CD14-positive monocyte (primary cell): ENCODE results near the gene GFOD1. TPM values are rescaled to one million over a fixed set of nuclear protein-coding genes. Genes with fewer than 3 reads are reported as not detected.
A peak's percentile ranks its signal among the peaks of the same experiment; 100 is the strongest.
"Not testable (repeated sequence)": the region's sequence is repeated elsewhere in the genome, so short reads cannot be mapped to it uniquely, and the experiment has no call there.

Experiments used
- DNase-seq, 3 donors: peaks; one replicate each; pipeline ENCODE4 v3.0.0-alpha.2; 2011 to 2022
- H2AFZ ChIP-seq: 2 replicates; pipeline ENCODE4 v1.6.0; 2012; ENCODE audit warnings: mild to moderate bottlenecking, low read depth, low read length, inconsistent platforms; ENCODE audit not compliant: insufficient read depth, poor library complexity, severe bottlenecking
- H3K27ac ChIP-seq, 2 donors: 1 replicate in 1 of 2; 2 replicates in 1 of 2; pipeline ENCODE4 v1.5.1; 2012 to 2013; ENCODE audit warnings: low read length in 2 of 2, control low read depth in 1 of 2, inconsistent platforms in 1 of 2, low read depth in 1 of 2, mild to moderate bottlenecking in 1 of 2
- H3K27me3 ChIP-seq, 2 donors: one replicate each; pipeline versions ENCODE4 v1.6.0 to v1.6.1; 2011 to 2013; ENCODE audit warnings: low read length in 2 of 2; ENCODE audit not compliant: control insufficient read depth in 2 of 2, insufficient read depth in 2 of 2
- H3K36me3 ChIP-seq, 2 donors: replicated peaks in 1 of 2; 1 replicate in 1 of 2; 2 replicates in 1 of 2; pipeline versions ENCODE4 v1.5.1 to v1.6.1; 2012 to 2013; ENCODE audit warnings: low read length in 2 of 2, control low read depth in 1 of 2, inconsistent platforms in 1 of 2, mild to moderate bottlenecking in 1 of 2; ENCODE audit not compliant: insufficient read depth in 2 of 2, control insufficient read depth in 1 of 2
- H3K4me1 ChIP-seq, 2 donors: 1 replicate in 1 of 2; 2 replicates in 1 of 2; pipeline versions ENCODE4 v1.5.1 to v1.6.1; 2012 to 2013; ENCODE audit warnings: low read length in 2 of 2, control low read depth in 1 of 2, inconsistent platforms in 1 of 2, mild to moderate bottlenecking in 1 of 2, moderate library complexity in 1 of 2; ENCODE audit not compliant: insufficient read depth in 2 of 2, control insufficient read depth in 1 of 2
- H3K4me2 ChIP-seq: replicated peaks from 2 replicates; pipeline ENCODE3; 2012; ENCODE audit warnings: low read length, moderate library complexity, mild to moderate bottlenecking; ENCODE audit not compliant: poor library complexity, severe bottlenecking; ENCODE audit errors: extremely low read depth
- H3K4me3 ChIP-seq, 3 experiments: fragments of 200-600 bp in 1 of 3; sonication (generic) in 1 of 3; replicated peaks in 1 of 3; 1 replicate in 2 of 3; 2 replicates in 1 of 3; pipeline ENCODE4 v1.5.1; 2011 to 2013; ENCODE audit warnings: low read length in 3 of 3, mild to moderate bottlenecking in 3 of 3, control low read depth in 2 of 3, low read depth in 2 of 3, inconsistent platforms in 1 of 3, moderate library complexity in 1 of 3
- H3K79me2 ChIP-seq: 2 replicates; pipeline ENCODE4 v1.6.0; 2012; ENCODE audit warnings: mild to moderate bottlenecking, control low read depth, inconsistent platforms, low read length, moderate library complexity; ENCODE audit not compliant: insufficient read depth
- H3K9ac ChIP-seq: 2 replicates; pipeline ENCODE4 v1.6.0; 2017; ENCODE audit warnings: low read length, mild to moderate bottlenecking; ENCODE audit not compliant: insufficient read depth, poor library complexity, severe bottlenecking
- H3K9me3 ChIP-seq, 2 donors: replicated peaks in 1 of 2; 1 replicate in 1 of 2; 2 replicates in 1 of 2; pipeline versions ENCODE4 v1.5.1 to v1.6.1; 2012 to 2013; ENCODE audit warnings: low read length in 2 of 2, control low read depth in 1 of 2; ENCODE audit not compliant: control insufficient read depth in 1 of 2, insufficient read depth in 1 of 2
- H4K20me1 ChIP-seq: 2 replicates; pipeline ENCODE4 v1.6.0; 2012; ENCODE audit warnings: mild to moderate bottlenecking, low read length, control low read depth, moderate library complexity; ENCODE audit not compliant: insufficient read depth
- H3K27ac Mint-ChIP-seq, 7 donors: one replicate each; pipeline ENCODE4 v1.8.0; 2020; ENCODE audit warnings: mild to moderate bottlenecking in 7 of 7, mixed read lengths in 7 of 7, moderate library complexity in 6 of 7, inconsistent platforms in 2 of 7
- H3K27me3 Mint-ChIP-seq, 3 donors: one replicate each; pipeline ENCODE4 v1.8.0; 2021 to 2022; ENCODE audit warnings: low read depth in 3 of 3, mild to moderate bottlenecking in 3 of 3, mixed read lengths in 3 of 3, moderate library complexity in 3 of 3, inconsistent platforms in 1 of 3
- H3K36me3 Mint-ChIP-seq, 2 donors: one replicate each; pipeline ENCODE4 v1.8.0; 2020; ENCODE audit warnings: mixed read lengths in 2 of 2, inconsistent platforms in 1 of 2, mild to moderate bottlenecking in 1 of 2
- H3K4me1 Mint-ChIP-seq: one replicate; pipeline ENCODE4 v1.8.0; 2020; ENCODE audit warnings: mild to moderate bottlenecking, mixed read lengths
- H3K4me3 Mint-ChIP-seq, 2 donors: one replicate each; pipeline ENCODE4 v1.8.0; 2020; ENCODE audit warnings: mild to moderate bottlenecking in 2 of 2, mixed read lengths in 2 of 2, moderate library complexity in 1 of 2
- H3K9me3 Mint-ChIP-seq, 7 donors: one replicate each; pipeline ENCODE4 v1.8.0; 2020 to 2022; ENCODE audit warnings: mixed read lengths in 7 of 7, mild to moderate bottlenecking in 6 of 7, moderate library complexity in 6 of 7, inconsistent platforms in 2 of 7
- CTCF ChIP-seq: fragments of 200-600 bp; IDR thresholded peaks from one replicate; pipeline ENCODE4 v1.8.0; 2022; ENCODE audit warnings: antibody characterized with exemption, mild to moderate bottlenecking
- WGBS: methylation state at CpG from one replicate; pipeline ENCODE4 v1.1.5; 2013; ENCODE audit warnings: missing lambda C conversion rate; ENCODE audit not compliant: insufficient coverage; 5-methylcytosine and 5-hydroxymethylcytosine counted together
- intact Hi-C, 2 donors: fragments of 100-400 bp; cut with micrococcal nuclease; formaldehyde crosslinking; loops; one replicate each; pipeline versions ENCODE4 v1.15.0 to v1.15.1; 2023
- polyA plus RNA-seq, 3 donors: library from polyadenylated mRNA; depleted of rRNA in 1 of 3; unstranded in 2 of 3; stranded (reverse) in 1 of 3; fragments of 300-500 nt in 2 of 3; fragments of >200 nt in 1 of 3; fragmentation: Illumina TruSeq in 2 of 3; gene quantifications; 1 replicate in 2 of 3; 2 replicates in 1 of 3; pipeline ENCODE4 v1.2.3, GENCODE V29; 2012 to 2021

The GFOD1 gene
- polyA plus RNA-seq, 3 donors, result 2.4 to 8.7 (median 2.4) TPM

GRCh38 chr6:13390658-13391057, 96.7 kb downstream of the GFOD1 start:
- Mint-ChIP-seq H3K27ac (peak overlapping the region in 6 of 7 donors; percentile 2 to 46 (median 26)), H3K36me3 (peaks cover 2 to 3% of the 10 kb centered on the region in 2 donors), H3K9me3 (peaks cover 0 to 7% (median 1%) of the 10 kb centered on the region in 7 donors), H3K4me1 (peaks cover 17% of the 10 kb centered on the region), H3K4me3 (no peak overlapping the region), H3K27me3 (peaks cover 0 to 4% (median 0%) of the 10 kb centered on the region in 3 donors)
- no peak for TF ChIP-seq CTCF
- Histone ChIP-seq H3K79me2 (no peaks in the 10 kb centered on the region), H2AFZ (no peak overlapping the region), H3K36me3 (no peaks in the 10 kb centered on the region), H3K9ac (no peak overlapping the region), H3K4me2 (no peak overlapping the region), H3K4me1 (peaks cover 9 to 14% of the 10 kb centered on the region in 2 donors), H3K9me3 (no peaks in the 10 kb centered on the region), H3K4me3 (no peak overlapping the region), H4K20me1 (no peaks in the 10 kb centered on the region), H3K27ac (no peak overlapping the region), H3K27me3 (no peaks in the 10 kb centered on the region)
- intact Hi-C loops, result no loop called here
- DNase-seq, result no peak
- 17% methylated on average over 2 of the region's 3 CpGs for WGBS

GRCh38 chr6:13389237-13389636, 98.2 kb downstream of the GFOD1 start:
- peaks cover 11% of the 10 kb centered on the region for H3K4me1 Mint-ChIP-seq
- H3K4me3 ChIP-seq, H3K9me3 ChIP-seq, H3K36me3 Mint-ChIP-seq, H3K4me1 ChIP-seq, H3K27me3 ChIP-seq, intact Hi-C loops, H3K27me3 Mint-ChIP-seq, H3K27ac ChIP-seq, H3K4me2 ChIP-seq, H2AFZ ChIP-seq, H4K20me1 ChIP-seq, H3K9ac ChIP-seq, H3K79me2 ChIP-seq, H3K27ac Mint-ChIP-seq, H3K9me3 Mint-ChIP-seq, DNase-seq, H3K36me3 ChIP-seq, H3K4me3 Mint-ChIP-seq: not testable (repeated sequence)
- WGBS, result no CpG with 5 or more reads among the region's 1 CpG

- H2AFZ ChIP-seq, H3K36me3 Mint-ChIP-seq, H3K36me3 ChIP-seq, H3K4me3 Mint-ChIP-seq, H3K27me3 Mint-ChIP-seq, H4K20me1 ChIP-seq, H3K27me3 ChIP-seq, DNase-seq, H3K4me2 ChIP-seq, H3K4me3 ChIP-seq, H3K79me2 ChIP-seq, H3K9me3 ChIP-seq, H3K27ac ChIP-seq, intact Hi-C loops, H3K9me3 Mint-ChIP-seq, H3K27ac Mint-ChIP-seq, H3K9ac ChIP-seq: not testable (repeated sequence)
- peaks cover 3 to 11% of the 10 kb centered on the region in 2 donors for H3K4me1 ChIP-seq
- H3K4me1 Mint-ChIP-seq, result peaks cover 13% of the 10 kb centered on the region
- WGBS, result no CpG with 5 or more reads among the region's 1 CpG
Measured at GRCh38 chr6:13388769-13389168, 98.6 kb downstream of the GFOD1 start.
